ENCODE data around the gene TMEM109. TPM values are rescaled to one million over a fixed set of nuclear protein-coding genes. Genes with fewer than 3 reads are reported as not detected.

TMEM109 gene
- total RNA-seq, 1 donor from 2014 or later, result 97.0 TPM

GRCh38 chr11:60972182-60973030 is 58.4 kb downstream of the TMEM109 start:
- peaks cover 6% of the 10 kb centered on the region for H3K27me3 Mint-ChIP-seq (ENCODE audit: low read depth)
- no peak for DNase-seq (ENCODE audit: low spot score)
- H3K36me3 Mint-ChIP-seq (ENCODE audit: low read depth), result peaks cover 3% of the 10 kb centered on the region
- no peak overlapping the region for H3K4me3 Mint-ChIP-seq (ENCODE audit: unreplicated experiment)
- H3K27ac Mint-ChIP-seq (ENCODE audit: unreplicated experiment), result no peak overlapping the region
- no peak for TF ChIP-seq CTCF (IDR thresholded peaks at IDR 0.05)
- no peaks in the 10 kb centered on the region for H3K4me1 Mint-ChIP-seq (ENCODE audit: low read depth)
- peaks cover 6% of the 10 kb centered on the region for H3K9me3 Mint-ChIP-seq (ENCODE audit: low read depth)

Other genes with a start within 250 kb of the TMEM109 start
- not detected in 3 replicates for gene MS4A8, start 214.5 kb upstream of the TMEM109 start, total RNA-seq
- not detected in 3 replicates for gene MS4A18, start 189.4 kb upstream of the TMEM109 start, total RNA-seq
- not detected in 3 replicates for gene MS4A15, start 157.3 kb upstream of the TMEM109 start, total RNA-seq
- not detected in 3 replicates for gene MS4A10, start 128.8 kb upstream of the TMEM109 start, total RNA-seq
- gene CCDC86, start 72.0 kb upstream of the TMEM109 start, total RNA-seq, result 16.6 to 18.6 TPM (median 17.7 TPM) in 3 replicates
- gene PTGDR2, start 58.2 kb upstream of the TMEM109 start, total RNA-seq, result 0.12 TPM in 1 of 3 replicates, not detected in the others
- gene ZP1, start 46.6 kb upstream of the TMEM109 start, total RNA-seq, result 0.40 to 0.49 TPM in 2 of 3 replicates, not detected in the other
- 48.4 to 51.3 TPM (median 48.6 TPM) in 3 replicates for gene PRPF19, start 7.6 kb upstream of the TMEM109 start, total RNA-seq
- gene TMEM132A, start 10.3 kb downstream of the TMEM109 start, total RNA-seq, result 41.3 to 72.0 TPM (median 69.8 TPM) in 3 replicates
- 0.54 to 1.6 TPM (median 0.62 TPM) in 3 replicates for gene SLC15A3, start 38.0 kb downstream of the TMEM109 start, total RNA-seq
- gene CD6, start 57.5 kb downstream of the TMEM109 start, total RNA-seq, result 0.33 TPM in 1 of 3 replicates, not detected in the others
- not detected in 3 replicates for gene CD5, start 188.3 kb downstream of the TMEM109 start, total RNA-seq
- gene VPS37C, start 247.3 kb downstream of the TMEM109 start, total RNA-seq, result 15.3 to 20.5 TPM (median 19.6 TPM) in 3 replicates